HepG2 (cell line): Measurements from ENCODE around the gene NBPF1. TPM values are rescaled to one million over a fixed set of nuclear protein-coding genes. Genes with fewer than 3 reads are reported as not detected.

ENCODE experiments used
- ARID4A ChIP-seq: sonication (generic); formaldehyde crosslinking; IDR thresholded peaks from 2 replicates; pipeline ENCODE4 v1.5.0; 2020; ENCODE audit warnings: mild to moderate bottlenecking, missing genetic modification reagents, borderline replicate concordance
- EZH2 ChIP-seq: conservative IDR thresholded peaks from 2 replicates; pipeline ENCODE4 v1.6.1; 2012; ENCODE audit warnings: mild to moderate bottlenecking, low read depth, low read length, moderate library complexity
- ISL2 ChIP-seq: sonication (generic); formaldehyde crosslinking; IDR thresholded peaks from 2 replicates; pipeline ENCODE4 v1.5.0; 2020; ENCODE audit warnings: missing genetic modification reagents
- MYNN ChIP-seq: sonication (generic); formaldehyde crosslinking; IDR thresholded peaks from 2 replicates; pipeline ENCODE4 v1.4.0; 2020; ENCODE audit warnings: mild to moderate bottlenecking, low read depth, missing genetic modification reagents
- PHF21A ChIP-seq: sonication (generic); formaldehyde crosslinking; IDR thresholded peaks from 2 replicates; pipeline ENCODE4 v1.5.0; 2020; ENCODE audit warnings: mild to moderate bottlenecking, missing genetic modification reagents
- PLRG1 ChIP-seq: fragments of 450-650 bp; conservative IDR thresholded peaks from 2 replicates; pipeline ENCODE4 v1.6.1; 2016
- POLR2AphosphoS2 ChIP-seq: IDR thresholded peaks from 2 replicates; pipeline ENCODE4 v1.6.1; 2011; ENCODE audit warnings: low read depth, low read length, improper control_type of control experiment
- RCOR2 ChIP-seq: IDR thresholded peaks from 2 replicates; pipeline ENCODE4 v1.6.1; 2016; ENCODE audit warnings: missing biosample characterization, missing genetic modification reagents
- SIX4 ChIP-seq: sonication (generic); formaldehyde crosslinking; IDR thresholded peaks from 2 replicates; pipeline ENCODE4 v1.4.0; 2020; ENCODE audit warnings: missing genetic modification reagents
- TIGD3 ChIP-seq: sonication (generic); formaldehyde crosslinking; IDR thresholded peaks from 2 replicates; pipeline ENCODE4 v1.5.1; 2020; ENCODE audit warnings: mild to moderate bottlenecking, missing genetic modification reagents, borderline replicate concordance
- ZBTB21 ChIP-seq: sonication (generic); formaldehyde crosslinking; IDR thresholded peaks from 2 replicates; pipeline ENCODE4 v1.4.0; 2020; ENCODE audit warnings: missing genetic modification reagents
- ZBTB4 ChIP-seq: sonication (generic); formaldehyde crosslinking; IDR thresholded peaks from 2 replicates; pipeline ENCODE4 v1.4.0; 2020; ENCODE audit warnings: missing genetic modification reagents, mild to moderate bottlenecking, borderline replicate concordance
- ZFP36L2 ChIP-seq: sonication (generic); formaldehyde crosslinking; IDR thresholded peaks from 2 replicates; pipeline ENCODE4 v1.4.0; 2020; ENCODE audit warnings: missing genetic modification reagents
- ZNF234 ChIP-seq: sonication (generic); formaldehyde crosslinking; conservative IDR thresholded peaks from 2 replicates; pipeline ENCODE4 v1.5.1; 2020; ENCODE audit warnings: mild to moderate bottlenecking, missing genetic modification reagents
- ZNF446 ChIP-seq: sonication (generic); formaldehyde crosslinking; IDR thresholded peaks from 2 replicates; pipeline ENCODE4 v1.5.0; 2020; ENCODE audit warnings: mild to moderate bottlenecking, missing genetic modification reagents
- ZNF619 ChIP-seq: sonication (generic); formaldehyde crosslinking; IDR thresholded peaks from 2 replicates; pipeline ENCODE4 v1.4.0; 2020; ENCODE audit warnings: mild to moderate bottlenecking, missing genetic modification reagents
- polyA plus RNA-seq, 8 experiments: library from polyadenylated mRNA; depleted of rRNA in 3 of 8; stranded (reverse) in 7 of 8; unstranded in 1 of 8; fragments of >200 nt; fragmentation: Illumina TruSeq in 4 of 8; extraction: Trizol in 4 of 8; gene quantifications; 2 replicates each; pipeline versions ENCODE4 v1.2.1 to v1.2.3, GENCODE V29; 2011 to 2016; ENCODE audit warnings: low read depth in 4 of 8, missing spikeins in 1 of 8, mixed read lengths in 1 of 8; ENCODE audit not compliant: insufficient read depth in 1 of 8
- total RNA-seq, 5 experiments: library from RNA; depleted of rRNA; stranded (reverse); fragments of >200 nt; fragmentation: Illumina TruSeq; extraction: Trizol; gene quantifications; 2 replicates each; pipeline ENCODE4 v1.2.3, GENCODE V29; 2016; ENCODE audit warnings: low read depth in 1 of 5
- TF ChIP-seq, protein P1 (sequence below), 2 experiments: fragments of 450-650 bp in 1 of 2; sonication (generic) in 1 of 2; formaldehyde crosslinking; IDR thresholded peaks; 2 replicates each; pipeline versions ENCODE4 v1.5.0 to v1.8.0; 2020 to 2022; ENCODE audit warnings: mild to moderate bottlenecking in 1 of 2, missing genetic modification reagents in 1 of 2
- TF ChIP-seq, protein P2 (sequence below): sonication (generic); formaldehyde crosslinking; IDR thresholded peaks from 2 replicates; pipeline ENCODE4 v1.5.0; 2020; ENCODE audit warnings: missing genetic modification reagents

The NBPF1 gene
- total and polyA plus RNA-seq, 2 of the 13 experiments (the other 11 are each of a cell fraction or from before 2014, with no cell fraction given) = 30.3 to 35.6 TPM

GRCh38 chr1:16613185-16614147 is at the start of gene NBPF1 (continued):
- TF ChIP-seq ZNF234 (CRISPR knock-in tag) = no peak
- TF ChIP-seq, protein P1, sequence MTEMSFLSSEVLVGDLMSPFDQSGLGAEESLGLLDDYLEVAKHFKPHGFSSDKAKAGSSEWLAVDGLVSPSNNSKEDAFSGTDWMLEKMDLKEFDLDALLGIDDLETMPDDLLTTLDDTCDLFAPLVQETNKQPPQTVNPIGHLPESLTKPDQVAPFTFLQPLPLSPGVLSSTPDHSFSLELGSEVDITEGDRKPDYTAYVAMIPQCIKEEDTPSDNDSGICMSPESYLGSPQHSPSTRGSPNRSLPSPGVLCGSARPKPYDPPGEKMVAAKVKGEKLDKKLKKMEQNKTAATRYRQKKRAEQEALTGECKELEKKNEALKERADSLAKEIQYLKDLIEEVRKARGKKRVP (CRISPR knock-in tag; IDR thresholded peaks at IDR 0.05) = peak in 1 of 2 experiments; percentile 53; a peak in 1 of 4 replicates
- peak; percentile 66; the same call in 1 of the 2 replicates for TF ChIP-seq SIX4 (CRISPR knock-in tag)
- TF ChIP-seq TIGD3 = peak; percentile 97; the same call in 1 of the 2 replicates
- TF ChIP-seq EZH2 = no peak
- peak; percentile 72 for TF ChIP-seq RCOR2
- peak; percentile 82 for TF ChIP-seq ISL2 (CRISPR knock-in tag)
- TF ChIP-seq ZNF446 (CRISPR knock-in tag) = peak; percentile 99
- peak; percentile 98 for TF ChIP-seq ZBTB4 (CRISPR knock-in tag)
- TF ChIP-seq POLR2AphosphoS2 = peak; percentile 95
- peak; percentile 100 for TF ChIP-seq ZNF619 (CRISPR knock-in tag)
- TF ChIP-seq PHF21A = no peak
- TF ChIP-seq ARID4A = peak; percentile 99
- TF ChIP-seq, protein P2, sequence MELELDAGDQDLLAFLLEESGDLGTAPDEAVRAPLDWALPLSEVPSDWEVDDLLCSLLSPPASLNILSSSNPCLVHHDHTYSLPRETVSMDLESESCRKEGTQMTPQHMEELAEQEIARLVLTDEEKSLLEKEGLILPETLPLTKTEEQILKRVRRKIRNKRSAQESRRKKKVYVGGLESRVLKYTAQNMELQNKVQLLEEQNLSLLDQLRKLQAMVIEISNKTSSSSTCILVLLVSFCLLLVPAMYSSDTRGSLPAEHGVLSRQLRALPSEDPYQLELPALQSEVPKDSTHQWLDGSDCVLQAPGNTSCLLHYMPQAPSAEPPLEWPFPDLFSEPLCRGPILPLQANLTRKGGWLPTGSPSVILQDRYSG (CRISPR knock-in tag) = peak; percentile 84; the same call in 1 of the 2 replicates
- TF ChIP-seq ZFP36L2 (CRISPR knock-in tag) = peak; percentile 83; the same call in 1 of the 2 replicates
- TF ChIP-seq PLRG1 = no peak
- peak; percentile 98 for TF ChIP-seq MYNN
- TF ChIP-seq ZBTB21 (CRISPR knock-in tag) = peak; percentile 59; the same call in 1 of the 2 replicates
